Smooth muscle cell (in vitro differentiated cells): ENCODE results near the gene FOXP1. TPM values are rescaled to one million over a fixed set of nuclear protein-coding genes. Genes with fewer than 3 reads are reported as not detected.

Experiments
- DNase-seq: peaks from one replicate; lab custom pipeline; 2025; ENCODE audit not compliant: unreplicated experiment; lab: John Stamatoyannopoulos, UW
- H2AFZ ChIP-seq: fragments of 200-600 bp; sonication (generic); 2 replicates; pipeline ENCODE4 v1.6.0; 2016; ENCODE audit warnings: antibody characterized with exemption, low read depth, mild to moderate bottlenecking
- H3F3A ChIP-seq: fragments of 200-600 bp; sonication (generic); 2 replicates; pipeline ENCODE4 v1.6.0; 2017; ENCODE audit warnings: antibody characterized with exemption, low read depth
- H3K27ac ChIP-seq: fragments of 200-600 bp; sonication (generic); 2 replicates; pipeline ENCODE4 v1.5.1; 2016; ENCODE audit warnings: low read depth, mild to moderate bottlenecking
- H3K27me3 ChIP-seq: fragments of 200-600 bp; sonication (generic); 2 replicates; pipeline ENCODE4 v1.6.1; 2016; ENCODE audit warnings: low read depth, mild to moderate bottlenecking
- H3K36me3 ChIP-seq: fragments of 200-600 bp; sonication (generic); 2 replicates; pipeline ENCODE4 v1.5.1; 2016; ENCODE audit warnings: low read depth
- H3K4me1 ChIP-seq: fragments of 200-600 bp; sonication (generic); 2 replicates; pipeline ENCODE4 v1.5.1; 2016; ENCODE audit warnings: low read depth
- H3K4me2 ChIP-seq: fragments of 200-600 bp; sonication (generic); 2 replicates; pipeline ENCODE4 v1.6.0; 2016; ENCODE audit warnings: mild to moderate bottlenecking
- H3K4me3 ChIP-seq: fragments of 200-600 bp; sonication (generic); 2 replicates; pipeline ENCODE4 v1.5.1; 2016; ENCODE audit warnings: mild to moderate bottlenecking
- H3K79me2 ChIP-seq: fragments of 200-600 bp; sonication (generic); 2 replicates; pipeline ENCODE4 v1.6.0; 2016; ENCODE audit warnings: low read depth, mild to moderate bottlenecking
- H3K9ac ChIP-seq: fragments of 200-600 bp; sonication (generic); 2 replicates; pipeline ENCODE4 v1.6.0; 2016; ENCODE audit warnings: low read depth
- H3K9me3 ChIP-seq: fragments of 200-600 bp; sonication (generic); replicated peaks from 2 replicates; pipeline ENCODE4 v1.5.1; 2016; ENCODE audit warnings: low read depth
- H4K20me1 ChIP-seq: fragments of 200-600 bp; sonication (generic); 2 replicates; pipeline ENCODE4 v1.6.0; 2016; ENCODE audit warnings: low read depth
- CTCF ChIP-seq: fragments of 200-600 bp; sonication (generic); IDR thresholded peaks from 2 replicates; pipeline ENCODE4 v1.5.1; 2017; ENCODE audit warnings: borderline replicate concordance, mild to moderate bottlenecking, antibody characterized with exemption; ENCODE audit not compliant: insufficient read depth, poor library complexity, severe bottlenecking
- WGBS: methylation state at CpG from one replicate; pipeline ENCODE4 v1.1.7; 2016; ENCODE audit warnings: low lambda C conversion rate; 5-methylcytosine and 5-hydroxymethylcytosine counted together
- polyA plus RNA-seq: library from polyadenylated mRNA; unstranded; fragments of >200 nt; fragmentation: Nextera tagmentation; extraction: Ambion mirVana; gene quantifications from 2 replicates; pipeline ENCODE4 v1.2.1, GENCODE V29; 2016
- total RNA-seq: library from RNA; depleted of rRNA; stranded (reverse); fragments of >200 nt; gene quantifications from 2 replicates; pipeline ENCODE4 v1.2.3, GENCODE V29; 2014

FOXP1 gene
- total and polyA plus RNA-seq, 2 experiments from 2014 or later: 40.9 to 68.0 TPM

- no peaks in the 10 kb centered on the region for H3K79me2 ChIP-seq
- WGBS: 65% methylated on average over 10 of the region's 10 CpGs
- DNase-seq: no peak
Observed at GRCh38 chr3:71166339-71167240, 416.9 kb downstream of the FOXP1 start.

GRCh38 chr3:71164881-71165280 is 418.6 kb downstream of the FOXP1 start:
- H3K9me3 ChIP-seq: no peaks in the 10 kb centered on the region
- no peaks in the 10 kb centered on the region for H4K20me1 ChIP-seq
- no peak overlapping the region for H3K4me2 ChIP-seq
- no peak for TF ChIP-seq CTCF
- no peak overlapping the region for H3K9ac ChIP-seq
- H3K27me3 ChIP-seq: no peaks in the 10 kb centered on the region
- no peaks in the 10 kb centered on the region for H3K79me2 ChIP-seq
- 84% methylated on average over 2 of the region's 2 CpGs for WGBS
- no peak overlapping the region for H3K27ac ChIP-seq
- H2AFZ ChIP-seq: no peak overlapping the region
- DNase-seq: no peak
- H3F3A ChIP-seq: no peaks in the 10 kb centered on the region
- H3K4me1 ChIP-seq: peaks cover 18% of the 10 kb centered on the region
- no peaks in the 10 kb centered on the region for H3K36me3 ChIP-seq
- H3K4me3 ChIP-seq: no peak overlapping the region

More at GRCh38 chr3:71166339-71167240, 416.9 kb downstream of the FOXP1 start:
- Histone ChIP-seq H2AFZ (no peak overlapping the region), H3K27ac (no peak overlapping the region), H3K4me3 (no peak overlapping the region), H3K4me2 (no peak overlapping the region), H3K4me1 (peaks cover 18% of the 10 kb centered on the region), H3F3A (no peaks in the 10 kb centered on the region), H4K20me1 (no peaks in the 10 kb centered on the region), H3K9ac (peak overlapping the region; percentile 10), H3K36me3 (no peaks in the 10 kb centered on the region), H3K9me3 (no peaks in the 10 kb centered on the region), H3K27me3 (no peaks in the 10 kb centered on the region)
- no peak for TF ChIP-seq CTCF

GRCh38 chr3:71163198-71163918 is 420.2 kb downstream of the FOXP1 start:
- H3K27ac ChIP-seq: no peak overlapping the region
- no peaks in the 10 kb centered on the region for H3K9me3 ChIP-seq
- no peak overlapping the region for H3K4me2 ChIP-seq
- TF ChIP-seq CTCF: no peak
- no peak overlapping the region for H3K4me3 ChIP-seq
- no peaks in the 10 kb centered on the region for H3K79me2 ChIP-seq
- no peak for DNase-seq
- peaks cover 3% of the 10 kb centered on the region for H3K4me1 ChIP-seq
- H3K27me3 ChIP-seq: no peaks in the 10 kb centered on the region
- 93% methylated on average over 7 of the region's 7 CpGs for WGBS
- no peaks in the 10 kb centered on the region for H4K20me1 ChIP-seq
- H3K9ac ChIP-seq: no peak overlapping the region
- no peaks in the 10 kb centered on the region for H3K36me3 ChIP-seq
- H3F3A ChIP-seq: no peaks in the 10 kb centered on the region
- H2AFZ ChIP-seq: no peak overlapping the region
